22Rv1 (cell line): ENCODE measurements around the gene PLEKHF1.

Source experiments
- CTCF ChIP-seq: fragments of 450-650 bp; IDR thresholded peaks from 2 replicates; pipeline ENCODE4 v1.5.1; 2017; ENCODE audit warnings: mild to moderate bottlenecking
- ZFX ChIP-seq: fragments of 450-650 bp; IDR thresholded peaks from 2 replicates; pipeline ENCODE4 v1.6.1; 2017; ENCODE audit warnings: antibody characterized with exemption, borderline replicate concordance

GRCh38 chr19:29644210-29644609 lies 21.1 kb upstream of the PLEKHF1 start:
- TF ChIP-seq CTCF = no peak
- no peak for TF ChIP-seq ZFX
